ENCODE data around the gene USP25.

- TF ChIP-seq ZNF274 (IDR thresholded peaks at IDR 0.05; ENCODE audit: low read depth, low read length) = no peak
- no peak for TF ChIP-seq SUZ12 (IDR thresholded peaks at IDR 0.05; ENCODE audit: extremely low read depth, insufficient read depth, insufficient read length)
Measured at GRCh38 chr21:15774590-15774989, 44.8 kb downstream of the USP25 start.

All from NT2/D1 (cell line).